IPS-20b (cell line): ENCODE data around the gene XPO1.

Experiments used
- H3K27ac ChIP-seq: one replicate; pipeline ENCODE4 v1.5.1; 2013; ENCODE audit warnings: low read length
- H3K27me3 ChIP-seq: 2 replicates; pipeline ENCODE4 v1.6.1; 2013; ENCODE audit warnings: mild to moderate bottlenecking, low read length, inconsistent platforms; ENCODE audit not compliant: insufficient read depth
- H3K36me3 ChIP-seq: 2 replicates; pipeline ENCODE4 v1.6.1; 2013; ENCODE audit warnings: low read depth, mild to moderate bottlenecking, inconsistent platforms, low read length, moderate library complexity; ENCODE audit not compliant: insufficient read depth
- H3K4me1 ChIP-seq: 2 replicates; pipeline ENCODE4 v1.6.1; 2013; ENCODE audit warnings: mild to moderate bottlenecking, control low read depth, inconsistent platforms, low read length, moderate library complexity; ENCODE audit not compliant: insufficient read depth
- H3K4me3 ChIP-seq: 2 replicates; pipeline ENCODE4 v1.5.1; 2013; ENCODE audit warnings: mild to moderate bottlenecking, low read length, inconsistent platforms
- H3K9ac ChIP-seq: 2 replicates; pipeline ENCODE4 v1.6.1; 2013; ENCODE audit warnings: low read depth, mild to moderate bottlenecking, inconsistent platforms, low read length, moderate library complexity
- H3K9me3 ChIP-seq: 2 replicates; pipeline ENCODE4 v1.6.1; 2013; ENCODE audit warnings: mild to moderate bottlenecking, low read depth, low read length, inconsistent platforms; ENCODE audit not compliant: insufficient read depth

XPO1 gene

DNA sequence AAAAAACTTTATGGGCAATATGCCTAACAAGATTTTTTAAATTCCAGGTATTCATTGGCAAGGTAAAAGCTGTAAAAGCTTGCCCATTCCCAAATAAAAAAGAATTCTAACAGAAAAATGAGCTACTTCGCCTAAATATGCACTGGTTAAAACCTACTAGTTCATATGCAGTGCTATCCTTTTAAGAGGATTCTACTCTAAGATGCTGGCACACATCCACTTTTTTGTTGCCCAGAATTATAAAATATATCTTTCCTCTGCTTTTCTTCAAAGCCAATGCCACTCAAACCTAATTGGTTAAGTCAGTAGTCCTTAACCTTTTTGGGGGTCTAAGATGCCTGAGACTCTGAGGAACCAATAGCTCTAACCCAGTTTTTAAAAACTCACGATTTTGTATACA, 3.2 kb downstream of the XPO1 start:
- no peaks in the 10 kb centered on the region for H3K9me3 ChIP-seq
- peak overlapping the region; percentile 88 for H3K4me3 ChIP-seq
- peaks cover 27% of the 10 kb centered on the region; the same call in 1 of the 2 replicates for H3K4me1 ChIP-seq
- peak overlapping the region; percentile 99; the same call in 1 of the 2 replicates for H3K9ac ChIP-seq
- no peak overlapping the region for H3K27ac ChIP-seq
- no peaks in the 10 kb centered on the region for H3K27me3 ChIP-seq
- peaks cover 32% of the 10 kb centered on the region for H3K36me3 ChIP-seq

DNA sequence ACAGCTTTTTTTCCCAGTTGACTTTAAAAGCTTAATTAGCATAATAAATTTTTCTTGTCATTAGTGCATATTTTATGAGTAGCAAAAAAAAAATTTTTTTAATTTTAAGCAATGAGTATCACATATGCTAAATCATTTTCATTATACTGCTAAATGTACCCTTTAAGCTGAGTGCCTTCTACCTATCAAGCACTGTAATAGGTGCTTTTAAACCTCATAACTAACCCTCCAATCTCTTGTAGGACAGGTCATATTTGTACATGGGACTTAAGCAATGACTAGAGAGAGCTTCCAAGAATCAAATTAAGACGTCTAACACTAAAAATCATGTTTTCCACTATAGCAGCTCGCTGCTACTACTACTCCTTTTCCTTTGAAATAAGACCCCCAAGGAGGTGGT, 7.4 kb downstream of the XPO1 start:
- H3K4me3 ChIP-seq, result peak overlapping the region; percentile 19
- peaks cover 20% of the 10 kb centered on the region; the same call in 1 of the 2 replicates for H3K4me1 ChIP-seq
- peaks cover 65% of the 10 kb centered on the region for H3K36me3 ChIP-seq
- no peaks in the 10 kb centered on the region for H3K27me3 ChIP-seq
- no peak overlapping the region for H3K27ac ChIP-seq
- H3K9ac ChIP-seq, result no peak overlapping the region
- no peaks in the 10 kb centered on the region for H3K9me3 ChIP-seq

DNA sequence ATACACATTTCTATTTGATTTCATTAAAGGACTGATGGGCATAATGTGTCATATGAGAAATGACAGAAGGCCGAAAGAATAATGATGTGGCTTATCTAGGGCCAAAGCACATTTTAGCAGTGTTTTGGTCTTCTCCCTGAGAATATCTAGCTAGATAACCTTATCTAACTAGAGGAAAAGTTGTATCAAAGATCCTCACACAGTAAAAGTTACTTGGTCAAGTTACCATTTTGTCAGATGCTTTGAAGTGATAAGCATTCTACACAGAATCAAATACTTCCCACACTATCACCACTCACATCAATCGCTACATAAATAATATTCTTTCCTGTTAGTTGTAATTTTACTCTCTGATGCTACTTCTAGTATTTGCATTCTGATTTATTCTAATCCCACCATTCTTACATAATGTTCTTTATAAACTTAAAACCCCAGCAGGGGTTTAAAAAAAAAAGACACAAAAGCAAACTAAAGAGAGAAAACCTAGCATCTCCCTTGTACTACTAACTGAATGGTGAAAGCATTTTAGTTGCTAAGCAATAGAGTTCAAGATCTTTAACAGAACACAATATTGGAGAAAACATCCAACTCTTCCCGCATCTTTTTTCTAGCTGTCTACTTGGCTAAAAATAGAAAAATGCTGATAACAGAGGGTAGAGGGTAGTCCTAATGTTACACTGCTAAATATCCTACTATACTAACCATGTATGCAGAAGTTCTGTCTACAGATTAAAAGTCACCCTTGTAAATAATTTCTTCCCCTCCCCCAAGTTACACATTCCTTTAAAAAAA, 8.0 kb downstream of the XPO1 start:
- H3K36me3 ChIP-seq, result peaks cover 71% of the 10 kb centered on the region
- no peaks in the 10 kb centered on the region for H3K9me3 ChIP-seq
- H3K4me3 ChIP-seq, result no peak overlapping the region; the same call in 1 of the 2 replicates
- no peak overlapping the region for H3K27ac ChIP-seq
- H3K27me3 ChIP-seq, result no peaks in the 10 kb centered on the region
- no peak overlapping the region for H3K9ac ChIP-seq
- peaks cover 20% of the 10 kb centered on the region; the same call in 1 of the 2 replicates for H3K4me1 ChIP-seq

GRCh38 chr2:61520261-61520660, 17.9 kb downstream of the XPO1 start:
- no peaks in the 10 kb centered on the region for H3K4me1 ChIP-seq
- H3K9me3 ChIP-seq, result no peaks in the 10 kb centered on the region
- H3K27ac ChIP-seq, result no peak overlapping the region

DNA sequence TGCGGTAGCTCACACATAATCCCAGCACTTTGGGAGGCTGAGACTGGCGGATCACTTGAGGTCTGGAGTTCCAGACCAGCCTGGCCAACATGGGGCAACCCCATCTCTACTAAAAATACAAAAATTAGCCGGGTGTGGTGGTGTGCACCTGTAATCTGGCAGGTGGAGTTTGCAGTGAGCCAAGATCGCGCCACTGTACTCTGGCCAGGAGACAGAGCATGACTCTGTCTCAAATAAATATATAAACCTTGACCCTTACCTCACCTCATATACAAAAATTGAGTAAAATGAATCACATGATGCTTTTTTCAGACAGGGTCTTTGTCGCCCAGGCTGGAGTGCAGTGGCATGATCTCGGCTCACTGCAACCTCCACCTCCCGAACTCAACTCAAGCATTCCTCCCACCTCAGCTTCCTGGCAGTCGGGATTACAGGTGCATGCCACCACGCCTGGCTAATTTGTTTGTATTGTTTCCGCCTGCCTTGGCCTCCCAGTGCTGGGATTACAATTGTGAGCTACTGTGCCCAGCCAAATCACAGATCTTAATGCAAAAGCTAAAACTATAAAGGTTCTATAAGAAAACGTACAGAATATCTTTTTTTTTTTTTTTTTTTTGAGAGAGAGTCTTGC, 25.3 kb downstream of the XPO1 start:
- peaks cover 100% of the 10 kb centered on the region for H3K36me3 ChIP-seq
- no peaks in the 10 kb centered on the region for H3K4me1 ChIP-seq
- no peak overlapping the region for H3K9ac ChIP-seq
- H3K27me3 ChIP-seq, result no peaks in the 10 kb centered on the region
- H3K27ac ChIP-seq, result no peak overlapping the region
- H3K9me3 ChIP-seq, result no peaks in the 10 kb centered on the region
- no peak overlapping the region for H3K4me3 ChIP-seq

More at GRCh38 chr2:61520261-61520660, 17.9 kb downstream of the XPO1 start:
- Histone ChIP-seq H3K27me3 (no peaks in the 10 kb centered on the region), H3K36me3 (peaks cover 95% of the 10 kb centered on the region), H3K4me3 (no peak overlapping the region), H3K9ac (no peak overlapping the region)

GRCh38 chr2:61510674-61511671, 27.2 kb downstream of the XPO1 start:
- Histone ChIP-seq H3K36me3 (peaks cover 97% of the 10 kb centered on the region), H3K4me1 (no peaks in the 10 kb centered on the region), H3K4me3 (no peak overlapping the region), H3K9me3 (no peaks in the 10 kb centered on the region), H3K9ac (no peak overlapping the region), H3K27ac (no peak overlapping the region), H3K27me3 (no peaks in the 10 kb centered on the region)

- H3K4me1 ChIP-seq, result no peaks in the 10 kb centered on the region
- no peak overlapping the region for H3K4me3 ChIP-seq
- H3K27ac ChIP-seq, result no peak overlapping the region
- peaks cover 91% of the 10 kb centered on the region for H3K36me3 ChIP-seq
- H3K9ac ChIP-seq, result no peak overlapping the region
- no peaks in the 10 kb centered on the region for H3K9me3 ChIP-seq
- H3K27me3 ChIP-seq, result no peaks in the 10 kb centered on the region
These were observed 33.2 kb downstream of the XPO1 start for GRCh38 chr2:61504949-61505348.

GRCh38 chr2:61499060-61499459, 39.1 kb downstream of the XPO1 start:
- Histone ChIP-seq H3K36me3 (peaks cover 94% of the 10 kb centered on the region), H3K27ac (no peak overlapping the region), H3K9ac (no peak overlapping the region), H3K4me3 (no peak overlapping the region), H3K9me3 (no peaks in the 10 kb centered on the region), H3K27me3 (no peaks in the 10 kb centered on the region), H3K4me1 (no peaks in the 10 kb centered on the region)

DNA sequence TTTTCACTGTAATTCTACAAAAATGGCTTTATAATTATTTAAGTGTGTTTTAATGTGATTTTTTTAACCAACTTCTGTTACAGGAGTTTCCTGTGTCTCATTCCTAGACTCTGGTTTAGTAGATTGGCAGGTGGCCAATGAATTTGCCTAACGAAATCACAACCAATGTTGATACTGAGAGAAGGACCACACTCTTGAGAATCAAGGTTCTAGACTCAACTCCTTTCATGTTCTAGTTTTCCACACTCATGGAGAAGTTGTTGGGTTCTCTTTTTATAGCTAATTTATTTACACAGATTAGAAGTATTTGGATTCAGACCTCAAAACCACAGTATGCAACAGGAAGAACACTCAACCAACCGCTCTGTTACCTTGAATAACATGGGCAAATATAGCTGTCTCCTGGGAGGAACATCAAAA, 44.6 kb downstream of the XPO1 start:
- Histone ChIP-seq H3K4me3 (no peak overlapping the region), H3K27ac (no peak overlapping the region), H3K36me3 (peaks cover 97% of the 10 kb centered on the region)

DNA sequence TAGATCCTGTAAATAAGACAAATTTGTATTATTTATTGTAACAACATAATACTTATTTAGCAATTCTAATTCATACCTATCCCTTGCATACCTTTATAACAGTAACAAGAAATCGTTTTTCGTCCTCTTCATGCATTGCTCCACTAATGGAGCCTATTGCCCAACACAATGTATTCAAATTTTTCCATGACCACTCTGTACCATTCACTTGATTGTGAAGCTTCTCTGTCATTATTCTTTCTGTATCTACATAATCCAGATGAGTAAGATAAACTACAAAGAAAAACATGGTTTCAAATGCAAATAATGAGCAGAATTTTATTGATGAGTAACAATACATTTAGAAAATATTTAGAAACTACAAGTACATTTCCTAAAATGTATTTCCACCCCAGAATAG, 45.7 kb downstream of the XPO1 start:
- Histone ChIP-seq H3K27me3 (no peaks in the 10 kb centered on the region), H3K4me3 (no peak overlapping the region), H3K9me3 (no peaks in the 10 kb centered on the region), H3K27ac (no peak overlapping the region), H3K9ac (no peak overlapping the region), H3K4me1 (no peaks in the 10 kb centered on the region), H3K36me3 (peaks cover 97% of the 10 kb centered on the region)

More for the DNA sequence above, 44.6 kb downstream of the XPO1 start:
- Histone ChIP-seq H3K27me3 (no peaks in the 10 kb centered on the region), H3K9me3 (no peaks in the 10 kb centered on the region), H3K9ac (no peak overlapping the region), H3K4me1 (no peaks in the 10 kb centered on the region)

GRCh38 chr2:61485281-61485680, 52.9 kb downstream of the XPO1 start:
- Histone ChIP-seq H3K27ac (no peak overlapping the region), H3K36me3 (peaks cover 95% of the 10 kb centered on the region), H3K27me3 (no peaks in the 10 kb centered on the region), H3K9me3 (no peaks in the 10 kb centered on the region), H3K9ac (no peak overlapping the region), H3K4me3 (no peak overlapping the region), H3K4me1 (no peaks in the 10 kb centered on the region)
